HG03108 (cell line): Measurements from ENCODE around the gene CCDC85A.
"Not testable (repeated sequence)": the region's sequence is repeated elsewhere in the genome, so short reads cannot be mapped to it uniquely, and the experiment has no call there.

ENCODE experiments used
- ATAC-seq: cut with Tn5 transposase; IDR thresholded peaks from one replicate; pipeline ENCODE4 v1.9.1; 2021; ENCODE audit warnings: moderate library complexity; ENCODE audit not compliant: unreplicated experiment

CCDC85A gene

DNA sequence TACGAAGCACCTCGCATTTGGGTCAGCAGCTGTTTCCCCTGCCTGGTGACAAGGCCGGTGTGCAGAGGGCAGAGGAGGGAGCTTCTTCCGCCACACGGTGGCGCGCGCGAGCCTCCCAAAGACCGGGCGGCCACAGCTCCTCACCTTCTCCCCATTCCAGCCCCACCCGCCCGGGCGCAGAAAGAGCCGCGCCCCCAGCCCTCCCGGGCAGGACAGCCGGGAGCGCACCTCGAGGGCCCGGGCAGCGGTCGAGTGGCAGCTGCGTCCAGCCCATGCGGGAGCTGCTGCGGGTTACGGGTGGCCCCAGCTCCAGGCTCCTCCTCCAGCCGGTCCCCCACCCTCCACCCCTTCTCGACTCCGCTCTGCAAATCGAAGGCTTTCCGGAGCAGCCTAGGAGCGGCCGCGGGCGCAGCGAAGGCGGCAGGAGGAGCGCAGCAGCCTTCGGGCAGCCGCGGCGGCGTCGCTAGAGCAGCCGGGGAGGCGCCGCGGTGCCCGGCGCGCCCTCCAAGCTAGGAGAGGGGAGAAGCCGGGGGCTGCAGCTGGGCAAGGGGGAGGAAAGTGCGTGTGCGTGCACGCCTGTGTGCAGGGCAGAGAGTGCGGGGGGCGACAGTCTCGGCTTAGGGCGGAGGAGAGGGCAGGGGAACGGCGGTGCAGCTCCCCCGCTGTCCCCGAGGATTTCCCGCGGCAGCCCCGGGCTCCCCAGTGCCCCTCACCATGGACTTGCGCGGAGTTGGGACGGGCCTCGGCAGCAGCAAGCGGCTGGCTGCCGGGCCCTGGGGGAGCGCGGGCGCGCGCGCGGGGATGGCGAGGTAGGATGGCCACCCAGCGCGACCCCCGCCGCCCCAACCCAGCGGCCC, at the start of gene CCDC85A:
Gene CCDC85A, plus strand, starts transcription at position 348 of the 857 bp plus-strand sequence. CDS start 635 bp downstream, outside the sequence.
- peak; percentile 95 for ATAC-seq

DNA sequence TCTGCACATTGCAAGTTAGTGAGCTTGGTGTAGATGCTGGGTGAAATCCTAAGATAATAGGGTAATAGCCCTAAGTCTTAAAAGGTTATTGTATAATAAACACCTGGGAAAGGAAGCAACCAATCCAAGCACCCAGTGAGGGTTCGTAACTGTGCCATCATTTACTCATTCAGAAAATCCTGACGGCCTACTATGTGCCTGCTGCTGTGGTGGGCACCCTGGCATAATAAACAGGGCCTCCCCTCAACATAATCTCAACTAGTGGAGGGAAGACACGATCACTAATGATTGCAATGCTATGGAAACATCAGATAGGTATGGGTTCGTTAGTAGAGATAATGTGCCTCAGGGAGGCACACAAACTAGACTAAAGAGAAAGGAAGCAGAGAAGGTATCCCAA, 48.9 kb upstream of the CCDC85A start:
- ATAC-seq: no peak

DNA sequence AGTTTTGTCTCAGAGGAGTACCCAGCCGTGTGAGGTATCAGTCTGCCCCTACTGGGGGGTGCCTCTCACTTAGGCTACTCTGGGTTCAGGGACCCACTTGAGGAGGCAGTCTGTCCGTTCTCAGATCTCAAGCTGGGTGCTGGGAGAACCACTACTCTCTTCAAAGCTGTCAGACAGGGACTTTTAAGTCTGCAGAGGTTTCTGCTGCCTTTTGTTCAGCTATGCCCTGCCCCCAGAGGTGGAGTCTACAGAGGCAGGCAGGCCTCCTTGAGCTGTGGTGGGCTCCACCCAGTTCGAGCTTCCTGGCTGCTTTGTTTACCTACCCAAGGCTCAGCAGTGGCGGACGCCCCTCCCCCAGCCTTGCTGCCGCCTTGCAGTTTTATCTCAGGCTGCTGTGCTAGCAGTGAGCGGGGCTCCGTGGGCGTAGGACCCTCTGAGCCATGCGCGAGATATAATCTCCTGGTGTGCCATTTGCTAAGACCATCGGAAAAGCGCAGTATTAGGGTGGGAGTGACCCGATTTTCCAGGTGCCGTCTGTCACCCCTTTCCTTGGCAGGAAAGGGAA, 41.2 kb upstream of the CCDC85A start:
- ATAC-seq: not testable (repeated sequence)

DNA sequence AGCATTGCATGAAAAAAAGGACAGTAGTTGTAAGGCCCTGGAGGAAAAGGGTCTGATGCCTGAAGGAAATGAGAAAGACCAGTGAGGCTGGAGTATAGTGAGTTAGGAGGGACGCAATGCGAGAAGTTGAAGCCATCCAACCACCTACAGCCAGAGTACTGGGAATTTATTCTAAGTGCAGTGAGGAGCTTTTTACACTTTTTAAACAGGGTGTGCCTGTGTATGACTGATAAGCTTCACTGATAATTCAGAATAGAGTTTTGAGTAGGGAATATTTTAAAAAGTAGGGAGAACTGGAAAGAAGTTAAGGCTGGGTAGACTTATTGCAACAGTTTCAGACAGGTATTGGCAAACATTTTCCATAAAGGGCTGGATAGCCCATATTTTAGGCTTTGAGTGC, 35.9 kb upstream of the CCDC85A start:
- no peak for ATAC-seq

DNA sequence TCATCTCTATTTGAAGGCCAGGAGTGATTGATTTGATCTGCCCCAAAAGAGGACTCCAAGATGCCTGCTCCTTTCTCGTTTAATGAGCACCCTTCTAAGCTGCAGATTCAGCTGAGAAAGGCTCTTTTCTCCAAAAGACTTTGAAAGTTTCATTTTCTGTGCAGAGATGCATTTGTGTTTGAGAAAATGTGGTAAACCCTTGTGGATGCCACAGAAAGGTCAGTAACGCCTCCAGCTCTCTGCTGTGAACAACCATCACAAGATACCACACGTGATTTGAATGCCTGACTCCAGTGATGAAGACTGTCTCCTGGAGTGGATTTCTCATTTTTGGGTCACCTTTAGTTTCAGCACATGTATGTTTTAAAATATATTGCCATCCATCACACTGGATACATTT, 35.0 kb upstream of the CCDC85A start:
- no peak for ATAC-seq

DNA sequence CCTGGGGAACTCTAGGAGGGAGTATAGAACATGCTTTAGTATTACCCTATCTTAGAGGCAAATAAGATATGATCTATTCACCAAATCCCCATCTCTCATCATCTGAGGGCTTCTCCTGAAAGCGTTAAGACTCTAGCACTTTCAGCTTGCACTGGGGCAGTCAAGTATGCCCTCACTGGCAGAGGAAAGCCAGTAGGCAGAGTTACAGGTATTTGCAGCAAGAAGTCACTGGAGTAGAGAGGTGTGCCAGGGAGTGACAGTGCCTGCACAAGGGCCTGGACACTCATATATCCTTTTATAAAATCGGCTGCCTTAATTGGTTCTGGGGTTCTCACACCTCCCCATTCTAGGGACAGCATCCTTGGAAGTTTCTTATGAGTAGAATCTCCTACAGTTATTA, 31.9 kb upstream of the CCDC85A start:
- no peak for ATAC-seq

DNA sequence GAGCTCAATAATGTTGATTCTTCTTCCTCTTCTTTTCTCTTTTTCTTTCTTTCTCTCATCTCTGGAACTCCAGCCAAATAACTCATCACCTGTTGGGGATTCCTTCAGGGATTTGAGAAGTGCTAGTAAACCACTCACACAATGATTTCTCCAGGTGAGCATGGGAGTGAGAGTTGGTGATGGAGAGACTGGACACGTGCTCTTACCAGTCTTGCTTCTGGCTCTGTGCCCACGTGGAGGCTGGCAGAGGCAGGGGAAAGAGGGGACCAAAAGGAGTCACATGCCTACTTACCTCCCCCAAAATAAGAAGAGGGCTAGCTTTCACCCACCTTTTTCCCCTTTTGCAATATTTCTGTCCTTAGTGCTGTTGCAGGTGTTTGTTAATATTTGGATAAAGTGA, 28.6 kb upstream of the CCDC85A start:
- ATAC-seq: no peak

DNA sequence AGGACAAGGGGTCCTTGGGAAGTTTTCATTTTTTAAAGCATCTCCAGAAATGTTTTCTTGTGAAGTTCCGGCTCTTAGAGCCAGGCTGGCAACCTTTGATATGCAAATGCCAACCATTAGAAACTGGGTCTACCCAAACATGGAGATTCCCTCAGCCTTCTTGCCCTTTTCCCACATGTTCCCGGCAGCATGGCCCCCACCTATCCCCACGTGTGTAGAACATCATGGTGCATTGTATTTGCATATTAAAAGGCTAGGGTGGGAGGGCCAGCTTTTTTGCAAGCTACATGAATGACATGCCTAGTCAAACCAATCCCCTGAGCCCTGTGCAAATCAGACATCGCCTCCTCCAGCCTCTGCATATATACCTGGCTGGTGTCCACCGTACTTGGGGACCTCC, 23.9 kb upstream of the CCDC85A start:
- ATAC-seq: not testable (repeated sequence)

DNA sequence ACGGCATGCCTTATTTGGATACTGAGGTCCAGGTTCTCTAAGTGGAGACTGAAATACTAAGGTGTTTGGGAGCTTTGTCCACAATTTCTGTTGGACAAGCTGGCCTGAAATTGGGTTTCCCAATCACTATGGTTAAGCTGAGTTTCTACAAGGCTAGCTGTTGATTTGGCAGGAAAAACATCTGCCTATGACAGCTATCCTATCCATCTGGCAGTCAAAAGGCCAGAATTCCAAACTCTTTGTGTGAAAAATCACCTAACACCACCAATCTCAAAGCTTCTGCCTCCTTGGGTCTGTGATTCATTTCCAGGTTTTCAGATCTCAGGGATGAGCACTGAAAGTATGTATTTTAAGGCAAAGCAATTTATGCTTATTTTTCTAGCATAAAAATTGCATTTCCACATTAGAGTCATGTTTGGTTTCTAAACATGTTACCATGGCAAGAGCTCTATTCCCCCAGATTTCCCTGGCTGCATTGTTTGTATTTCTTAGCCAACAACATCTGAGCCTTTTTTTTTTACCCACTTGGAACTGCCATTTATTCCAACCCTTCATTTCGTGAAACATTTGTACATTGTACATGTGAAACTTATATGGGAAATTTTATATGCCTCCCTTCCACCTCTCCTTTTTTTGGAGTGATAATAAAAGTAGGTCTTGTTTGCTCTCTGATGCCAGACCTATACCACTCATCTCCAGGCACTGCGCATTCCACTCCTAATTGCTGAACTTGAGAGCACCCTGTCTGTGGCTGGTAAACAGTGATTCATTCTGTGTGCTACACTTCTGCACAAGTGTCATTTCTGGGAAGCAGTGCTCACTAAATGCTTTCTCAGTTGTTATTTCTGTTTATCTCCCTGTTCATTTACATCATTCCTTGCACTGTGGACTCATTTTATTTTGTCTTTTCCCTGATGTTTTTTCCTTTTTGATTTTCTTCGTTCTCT, 15.9 kb upstream of the CCDC85A start:
- ATAC-seq: no peak

DNA sequence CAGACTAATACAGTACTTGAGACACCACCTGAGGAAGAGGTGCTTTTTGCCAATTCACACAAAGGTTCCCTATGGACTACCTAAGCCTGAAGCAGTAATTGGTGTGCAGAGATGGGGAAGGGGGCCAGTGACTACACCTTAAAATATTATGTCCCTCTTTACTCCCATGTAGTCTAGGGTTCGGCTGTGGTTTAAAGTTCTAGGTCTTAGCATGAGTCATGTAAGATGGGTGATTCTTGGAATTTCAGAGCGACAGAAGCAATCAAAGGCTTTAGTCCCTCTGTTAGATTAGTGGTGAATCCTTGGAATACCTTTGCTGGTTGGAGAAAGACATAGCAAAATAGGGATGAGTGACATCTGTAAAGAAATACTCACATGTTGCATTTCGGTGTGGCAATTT, 14.3 kb upstream of the CCDC85A start:
- ATAC-seq: no peak

DNA sequence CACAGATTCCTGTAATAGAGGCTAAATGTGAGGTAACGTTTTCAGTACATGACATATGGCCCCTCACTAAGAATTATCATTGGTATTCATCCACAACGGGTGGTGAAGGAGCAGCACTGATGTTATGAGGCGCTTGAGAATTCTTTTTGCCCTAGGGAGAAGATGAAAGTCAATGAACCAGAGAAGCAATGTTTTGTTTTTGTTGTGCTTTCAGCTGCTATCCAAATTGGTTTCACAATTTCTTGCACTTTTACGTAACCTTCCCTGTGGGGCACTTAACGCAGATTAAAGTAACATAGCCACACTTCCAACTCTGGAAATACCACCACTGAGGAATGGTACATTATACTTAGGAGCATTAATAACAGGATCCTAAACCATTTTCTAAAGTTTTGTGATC, 13.3 kb upstream of the CCDC85A start:
- ATAC-seq: no peak

DNA sequence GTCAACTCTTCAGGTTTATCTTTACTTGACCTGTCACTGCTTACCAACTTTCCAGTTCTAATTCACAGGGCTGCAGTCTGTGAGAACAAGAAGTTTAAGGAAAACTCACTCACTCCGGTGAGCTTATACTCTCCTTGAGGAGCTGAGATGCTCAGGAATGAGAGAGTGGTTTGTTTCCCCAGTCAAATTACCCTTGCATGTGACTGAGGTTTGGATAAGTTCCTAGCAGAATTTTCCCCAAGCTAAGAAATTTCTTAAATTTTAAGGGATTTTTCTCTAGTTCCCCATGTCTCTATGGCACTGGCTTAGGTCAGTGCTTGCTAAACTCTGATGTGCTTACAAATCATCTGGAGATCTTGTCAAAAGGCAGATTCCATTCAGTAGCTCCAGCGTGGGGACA, 12.8 kb upstream of the CCDC85A start:
- no peak for ATAC-seq

DNA sequence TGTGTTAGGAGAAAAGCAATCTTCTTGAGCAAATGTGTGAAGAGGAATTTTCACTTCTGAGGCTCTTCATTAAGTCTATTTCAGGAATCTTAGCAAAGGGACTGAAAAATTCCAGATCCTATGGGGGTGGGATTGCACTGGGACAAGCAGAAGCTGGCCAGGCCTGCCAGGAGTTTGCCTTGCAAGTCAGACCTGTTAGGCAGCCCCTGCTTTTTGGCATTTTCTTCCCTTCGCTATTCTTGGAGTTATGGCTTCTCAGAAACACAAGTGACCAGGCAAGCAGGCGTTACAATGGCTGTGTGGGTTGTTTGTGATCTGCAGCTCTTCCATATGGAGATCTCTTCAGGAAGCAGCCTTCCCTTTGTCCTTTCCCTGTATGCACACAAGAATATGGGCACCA, 8.0 kb upstream of the CCDC85A start:
- no peak for ATAC-seq

DNA sequence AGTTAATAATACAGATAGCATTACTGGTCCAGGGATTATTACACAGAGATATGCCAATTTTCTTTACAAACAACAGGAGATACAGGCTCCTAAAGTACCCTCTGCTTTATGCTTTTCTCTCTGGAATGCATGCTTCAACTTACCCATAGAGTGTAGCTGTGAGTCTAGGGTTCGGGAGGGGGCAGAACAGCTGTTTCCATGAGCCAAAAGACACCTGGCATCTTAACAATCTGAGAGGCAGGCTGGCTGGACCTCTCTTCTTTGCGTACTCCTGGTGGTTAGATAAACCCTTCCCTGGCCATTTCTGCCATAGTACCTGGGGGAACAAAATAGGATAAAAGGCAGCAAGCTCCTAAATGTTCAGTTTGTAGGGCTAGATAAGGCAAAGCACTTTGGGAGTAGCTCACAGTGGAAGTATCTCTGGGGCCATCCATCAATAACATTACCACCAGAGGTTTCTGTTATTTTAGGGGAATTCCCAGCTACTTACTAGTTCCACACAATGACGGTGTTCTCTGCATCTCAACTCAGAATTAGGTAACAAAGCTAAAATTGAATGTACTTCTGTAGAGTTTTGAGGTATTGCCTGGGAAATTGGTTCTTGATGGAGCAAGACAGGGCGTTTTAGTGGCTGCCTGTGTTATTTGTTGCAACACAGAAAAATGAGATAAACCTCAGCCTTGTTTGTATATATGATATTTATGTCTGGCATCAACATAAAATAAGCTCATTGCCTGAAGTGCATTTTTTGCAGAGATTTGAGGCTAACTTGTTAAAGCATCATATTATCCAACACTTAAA, 6.2 kb upstream of the CCDC85A start:
- ATAC-seq: no peak

DNA sequence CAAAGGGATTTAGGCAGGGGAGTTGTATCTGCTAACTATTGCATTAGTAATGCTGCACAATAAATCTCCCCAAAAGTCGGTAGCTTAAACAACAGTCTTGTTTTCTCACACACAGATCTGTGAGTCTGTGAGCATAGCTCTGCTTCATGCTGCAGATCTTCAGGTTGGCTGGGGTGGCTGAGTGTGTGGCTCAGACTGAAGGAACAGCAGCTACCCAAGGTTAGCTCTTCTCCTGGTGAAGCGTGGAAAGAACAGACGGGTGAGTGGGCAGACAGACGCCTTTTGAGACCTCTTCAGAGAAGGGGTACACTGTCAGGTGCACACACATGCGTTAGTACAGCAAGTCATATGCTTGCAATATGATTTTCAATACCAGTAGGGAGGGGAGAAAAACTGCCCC, 3.9 kb upstream of the CCDC85A start:
- no peak for ATAC-seq

DNA sequence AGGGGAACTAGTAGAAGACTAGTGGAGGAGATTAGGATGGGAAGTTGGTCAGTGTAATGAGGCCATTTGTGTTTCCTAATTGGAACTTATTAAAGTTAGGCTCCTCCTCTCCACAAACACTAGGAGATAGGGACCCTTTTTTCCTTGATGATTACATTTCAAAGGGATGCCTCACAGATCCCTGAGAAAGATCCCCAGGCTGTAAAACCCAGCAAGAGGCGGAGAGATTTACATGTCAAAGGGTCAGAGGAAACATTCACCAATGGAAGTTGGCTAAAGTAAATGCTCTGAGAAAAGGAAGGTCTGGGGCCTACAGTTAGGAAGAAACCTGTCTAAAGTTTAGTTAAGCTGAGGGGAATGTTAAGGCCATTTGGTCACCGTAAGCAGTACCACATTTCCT, 1.4 kb upstream of the CCDC85A start:
- no peak for ATAC-seq

DNA sequence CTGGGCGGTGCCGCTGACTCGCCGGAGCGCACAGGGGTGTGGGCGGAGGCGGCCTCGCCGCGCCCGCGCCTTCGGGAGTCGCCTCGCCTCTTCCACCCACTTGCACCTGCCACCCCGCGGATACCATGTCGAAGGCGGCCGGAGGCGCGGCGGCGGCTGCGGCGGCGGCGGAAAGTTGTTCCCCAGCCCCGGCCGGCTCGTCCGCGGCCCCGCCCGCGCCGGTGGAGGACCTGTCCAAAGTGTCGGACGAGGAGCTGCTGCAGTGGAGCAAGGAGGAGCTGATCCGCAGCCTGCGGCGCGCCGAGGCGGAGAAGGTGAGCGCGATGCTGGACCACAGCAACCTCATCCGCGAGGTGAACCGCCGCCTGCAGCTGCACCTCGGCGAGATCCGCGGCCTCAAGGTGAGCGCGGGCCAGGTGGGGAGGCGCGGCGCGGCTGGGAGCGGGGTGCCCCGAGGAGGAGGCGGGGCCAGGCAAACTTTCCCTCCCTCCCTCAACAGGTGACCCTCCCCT, 766 bp downstream of the CCDC85A start:
- no peak for ATAC-seq

DNA sequence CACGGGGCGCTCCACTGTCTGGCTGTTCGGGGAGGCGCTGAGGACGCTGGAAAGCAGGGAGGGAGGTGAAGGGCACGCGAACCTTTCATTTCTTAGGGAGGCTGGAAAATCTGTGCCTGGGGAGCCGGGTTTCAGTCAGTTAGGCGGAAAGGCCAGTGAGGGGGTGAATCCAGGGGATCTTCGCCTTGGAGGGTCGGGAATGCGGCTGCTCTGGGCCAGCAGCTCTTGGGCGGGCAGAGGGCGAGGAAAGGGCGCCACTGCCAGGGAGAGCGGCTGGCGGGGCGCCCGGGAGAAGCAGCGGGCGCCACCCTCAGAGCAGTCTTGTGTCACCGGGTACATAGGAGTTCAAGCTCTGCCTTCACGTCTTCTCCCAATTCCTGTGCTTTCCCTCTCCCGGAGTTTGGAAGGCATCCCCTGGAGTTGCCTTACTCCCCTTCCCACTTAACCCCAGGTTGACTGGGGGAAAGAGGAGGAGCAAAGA, 1.4 kb downstream of the CCDC85A start:
- ATAC-seq: no peak

DNA sequence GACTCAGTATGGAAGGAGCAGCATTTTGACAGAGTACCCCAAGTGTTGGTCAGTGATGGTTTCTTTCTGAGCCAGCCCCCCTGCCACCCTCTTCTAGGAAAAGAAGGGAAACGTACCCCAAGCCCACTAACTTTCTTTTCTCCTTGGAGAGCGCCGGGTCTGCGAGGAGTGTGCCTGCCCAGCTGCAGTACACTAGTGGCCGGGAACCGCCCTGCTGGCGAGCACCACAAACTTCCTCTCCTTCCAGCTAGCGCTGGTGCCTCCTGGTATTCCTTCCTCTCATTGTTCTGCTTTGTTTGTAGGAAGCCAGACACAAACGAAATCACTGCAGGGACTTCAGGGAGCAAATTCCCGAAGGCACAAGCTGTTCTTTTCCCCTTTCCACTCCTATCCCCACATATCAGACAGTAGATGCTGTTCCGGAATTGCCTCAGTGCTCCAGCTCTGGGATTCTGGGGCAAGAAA, 1.8 kb downstream of the CCDC85A start:
- ATAC-seq: no peak

DNA sequence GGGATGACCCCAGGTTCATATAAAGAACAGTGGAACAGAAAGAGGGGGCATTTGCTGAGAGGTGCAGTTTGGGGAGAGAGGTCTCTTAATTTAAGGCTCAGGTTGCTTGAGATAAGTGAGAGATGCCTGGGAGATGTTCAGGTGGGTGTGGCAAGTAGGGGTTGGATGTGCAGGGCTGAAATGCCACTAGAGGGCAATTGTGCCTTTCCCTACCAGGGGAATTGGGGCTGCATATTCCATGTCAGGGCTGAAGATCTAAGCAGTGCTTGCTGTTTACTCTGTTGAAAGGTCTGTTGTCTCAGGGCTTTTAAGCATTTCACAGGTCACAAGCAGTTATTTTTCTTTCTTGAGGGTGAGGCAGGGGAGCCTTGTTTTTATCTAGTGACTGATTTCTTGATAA, 7.8 kb downstream of the CCDC85A start:
- no peak for ATAC-seq
